SK-N-SH treated with all-trans-retinoic acid at 6 μM for 48 hours (cell line): Measurements from ENCODE around the gene SOX13.

Experiments
- ATAC-seq: fragments of 200-7000 bp; cut with Tn5 transposase; 3 replicates; pipeline ENCODE4 v1.9.1; 2020; ENCODE audit warnings: mild to moderate bottlenecking, moderate library complexity
- ARNTL ChIP-seq: fragments of 450-650 bp; formaldehyde crosslinking; IDR thresholded peaks from 2 replicates; pipeline ENCODE4 v1.5.0; 2020; ENCODE audit warnings: low read depth, mild to moderate bottlenecking, moderate library complexity, borderline replicate concordance
- BACH2 ChIP-seq: fragments of 250-450 bp; sonication (Bioruptor Pico); IDR thresholded peaks from 2 replicates; pipeline ENCODE4 v1.9.0; 2021; ENCODE audit warnings: mild to moderate bottlenecking, borderline replicate concordance
- CREB5 ChIP-seq: fragments of 250-450 bp; sonication (Bioruptor Pico); IDR thresholded peaks from 2 replicates; pipeline ENCODE4 v1.5.1; 2020; ENCODE audit warnings: low read depth, mild to moderate bottlenecking, moderate library complexity
- CSDC2 ChIP-seq: fragments of 250-450 bp; sonication (Bioruptor Pico); IDR thresholded peaks from 2 replicates; pipeline ENCODE4 v1.5.0; 2020; ENCODE audit warnings: mild to moderate bottlenecking, moderate library complexity
- CSRNP3 ChIP-seq: fragments of 250-450 bp; sonication (Bioruptor Pico); IDR thresholded peaks from 2 replicates; pipeline ENCODE4 v1.5.1; 2021; ENCODE audit warnings: mild to moderate bottlenecking, moderate library complexity
- ESRRG ChIP-seq: fragments of 250-450 bp; sonication (Bioruptor Pico); IDR thresholded peaks from 2 replicates; pipeline ENCODE4 v1.6.1; 2021; ENCODE audit warnings: mild to moderate bottlenecking
- GLIS3 ChIP-seq: fragments of 250-450 bp; sonication (Bioruptor Pico); IDR thresholded peaks from 2 replicates; pipeline ENCODE4 v1.5.0; 2020; ENCODE audit warnings: mild to moderate bottlenecking, moderate library complexity
- ISL1 ChIP-seq: fragments of 250-450 bp; sonication (Bioruptor Pico); IDR thresholded peaks from 2 replicates; pipeline ENCODE4 v2.1.2; 2022; ENCODE audit warnings: mild to moderate bottlenecking, moderate library complexity
- OSR1 ChIP-seq: fragments of 250-450 bp; sonication (Bioruptor Pico); IDR thresholded peaks from 2 replicates; pipeline ENCODE4 v1.8.0; 2022; ENCODE audit warnings: moderate library complexity, mild to moderate bottlenecking, inconsistent platforms
- POU6F1 ChIP-seq: fragments of 250-450 bp; sonication (Bioruptor Pico); IDR thresholded peaks from 2 replicates; pipeline ENCODE4 v1.8.0; 2021; ENCODE audit warnings: low read depth, mild to moderate bottlenecking, moderate library complexity, borderline replicate concordance
- PPARA ChIP-seq: fragments of 250-450 bp; sonication (Bioruptor Pico); IDR thresholded peaks from 2 replicates; pipeline ENCODE4 v1.5.0; 2020; ENCODE audit warnings: mild to moderate bottlenecking, borderline replicate concordance
- RARB ChIP-seq: fragments of 250-450 bp; sonication (Bioruptor Pico); IDR thresholded peaks from 2 replicates; pipeline ENCODE4 v1.8.0; 2021; ENCODE audit warnings: mild to moderate bottlenecking, moderate library complexity
- SNAI2 ChIP-seq: fragments of 250-450 bp; sonication (Bioruptor Pico); IDR thresholded peaks from 2 replicates; pipeline ENCODE4 v1.5.0; 2020; ENCODE audit warnings: mild to moderate bottlenecking, moderate library complexity
- TCF4 ChIP-seq: fragments of 250-450 bp; sonication (Bioruptor Pico); IDR thresholded peaks from 2 replicates; pipeline ENCODE4 v1.8.0; 2021; ENCODE audit warnings: mild to moderate bottlenecking, moderate library complexity, borderline replicate concordance
- TOX ChIP-seq: fragments of 250-450 bp; sonication (Bioruptor Pico); IDR thresholded peaks from 2 replicates; pipeline ENCODE4 v1.8.0; 2021; ENCODE audit warnings: mild to moderate bottlenecking, moderate library complexity, borderline replicate concordance
- TSHZ2 ChIP-seq: fragments of 250-450 bp; sonication (Bioruptor Pico); IDR thresholded peaks from 2 replicates; pipeline ENCODE4 v1.5.0; 2020; ENCODE audit warnings: mild to moderate bottlenecking, moderate library complexity
- ZC3H10 ChIP-seq: fragments of 250-450 bp; sonication (Bioruptor Pico); IDR thresholded peaks from 2 replicates; pipeline ENCODE4 v1.5.1; 2021; ENCODE audit warnings: mild to moderate bottlenecking, moderate library complexity
- ZFP3 ChIP-seq: fragments of 250-450 bp; sonication (Bioruptor Pico); IDR thresholded peaks from 2 replicates; pipeline ENCODE4 v1.5.0; 2020; ENCODE audit warnings: mild to moderate bottlenecking, moderate library complexity
- ZFP30 ChIP-seq: fragments of 450-650 bp; formaldehyde crosslinking; IDR thresholded peaks from 2 replicates; pipeline ENCODE4 v1.5.0; 2022; ENCODE audit warnings: mild to moderate bottlenecking, moderate library complexity
- ZNF565 ChIP-seq: fragments of 450-650 bp; formaldehyde crosslinking; conservative IDR thresholded peaks from 2 replicates; pipeline ENCODE4 v1.5.0; 2020; ENCODE audit warnings: low read depth, mild to moderate bottlenecking, moderate library complexity
- ZNF70 ChIP-seq: fragments of 450-650 bp; formaldehyde crosslinking; IDR thresholded peaks from 2 replicates; pipeline ENCODE4 v1.5.0; 2020; ENCODE audit warnings: mild to moderate bottlenecking, moderate library complexity
- ZNF8 ChIP-seq: fragments of 450-650 bp; formaldehyde crosslinking; IDR thresholded peaks from 2 replicates; pipeline ENCODE4 v1.5.0; 2020; ENCODE audit warnings: mild to moderate bottlenecking, moderate library complexity

The SOX13 gene

GRCh38 chr1:204091787-204092312 lies 18.9 kb downstream of the SOX13 start:
- no peak for ATAC-seq
- TF ChIP-seq ZNF8 (CRISPR knock-in tag) (no peak), POU6F1 (CRISPR knock-in tag) (no peak), OSR1 (no peak), ISL1 (no peak), ZNF70 (CRISPR knock-in tag) (no peak), PPARA (no peak), ARNTL (no peak), GLIS3 (CRISPR knock-in tag) (no peak), TOX (no peak), RARB (no peak), CSDC2 (CRISPR knock-in tag) (no peak), ZC3H10 (CRISPR knock-in tag) (no peak), ESRRG (CRISPR knock-in tag) (no peak), CSRNP3 (no peak), TSHZ2 (no peak), ZNF565 (no peak), SNAI2 (CRISPR knock-in tag) (no peak), CREB5 (CRISPR knock-in tag) (no peak)

- TF ChIP-seq PPARA (no peak), CSRNP3 (no peak), TCF4 (CRISPR knock-in tag) (no peak), RARB (no peak), GLIS3 (CRISPR knock-in tag) (no peak), SNAI2 (CRISPR knock-in tag) (no peak), ISL1 (no peak), BACH2 (CRISPR knock-in tag) (no peak), ARNTL (no peak)
- no peak for ATAC-seq
Measured at GRCh38 chr1:204092632-204093420, 19.9 kb downstream of the SOX13 start.

- ATAC-seq: no peak
- no peak for TF ChIP-seq ZC3H10 (CRISPR knock-in tag)
- no peak for TF ChIP-seq RARB
- TF ChIP-seq ZFP30 (CRISPR knock-in tag): no peak
- no peak for TF ChIP-seq ZFP3 (CRISPR knock-in tag)
- TF ChIP-seq ZNF70 (CRISPR knock-in tag): no peak
- no peak for TF ChIP-seq ISL1
- TF ChIP-seq ZNF565: no peak
- TF ChIP-seq TSHZ2: no peak
- TF ChIP-seq BACH2 (CRISPR knock-in tag): no peak
- TF ChIP-seq ESRRG (CRISPR knock-in tag): no peak
- no peak for TF ChIP-seq TCF4 (CRISPR knock-in tag)
- TF ChIP-seq ARNTL: no peak
- no peak for TF ChIP-seq PPARA
- no peak for TF ChIP-seq CSRNP3
- TF ChIP-seq CSDC2 (CRISPR knock-in tag): no peak
Measured at GRCh38 chr1:204093421-204093717, 20.5 kb downstream of the SOX13 start.
